ENCODE results near the gene ZBTB20.

Gene ZBTB20

GRCh38 chr3:114441386-114441785, 705.7 kb downstream of the ZBTB20 start:
- no peak for DNase-seq (ENCODE audit: low spot score)

GRCh38 chr3:114440700-114441099, 706.4 kb downstream of the ZBTB20 start:
- DNase-seq (ENCODE audit: low spot score), result no peak

- DNase-seq (ENCODE audit: low spot score), result no peak
These were observed 707.8 kb downstream of the ZBTB20 start for GRCh38 chr3:114439284-114439683.

GRCh38 chr3:114437897-114438296, 709.2 kb downstream of the ZBTB20 start:
- DNase-seq (ENCODE audit: low spot score), result no peak

- DNase-seq (ENCODE audit: low spot score), result no peak
These were observed 710.9 kb downstream of the ZBTB20 start for GRCh38 chr3:114436182-114436581.

- no peak for DNase-seq (ENCODE audit: low spot score)
These were observed 711.5 kb downstream of the ZBTB20 start for GRCh38 chr3:114435386-114436115.

GRCh38 chr3:114432310-114432709, 714.8 kb downstream of the ZBTB20 start:
- DNase-seq (ENCODE audit: low spot score), result no peak

GRCh38 chr3:114428044-114428595, 719.0 kb downstream of the ZBTB20 start:
- no peak for DNase-seq (ENCODE audit: low spot score)

- DNase-seq (ENCODE audit: low spot score), result no peak
These were observed 719.6 kb downstream of the ZBTB20 start for GRCh38 chr3:114427285-114428043.

- no peak for DNase-seq (ENCODE audit: low spot score)
These were observed 722.8 kb downstream of the ZBTB20 start for GRCh38 chr3:114424337-114424736.

- DNase-seq (ENCODE audit: low spot score), result no peak
These were observed 725.9 kb downstream of the ZBTB20 start for GRCh38 chr3:114421204-114421603.

- no peak for DNase-seq (ENCODE audit: low spot score)
These were observed 727.0 kb downstream of the ZBTB20 start for GRCh38 chr3:114420072-114420471.

GRCh38 chr3:114418724-114419543, 728.2 kb downstream of the ZBTB20 start:
- DNase-seq (ENCODE audit: low spot score), result peak; percentile 55

- no peak for DNase-seq (ENCODE audit: low spot score)
These were observed 729.0 kb downstream of the ZBTB20 start for GRCh38 chr3:114418107-114418506.

- no peak for DNase-seq (ENCODE audit: low spot score)
These were observed 729.4 kb downstream of the ZBTB20 start for GRCh38 chr3:114417675-114418074.

- DNase-seq (ENCODE audit: low spot score), result no peak
These were observed 729.8 kb downstream of the ZBTB20 start for GRCh38 chr3:114417265-114417664.

- DNase-seq (ENCODE audit: low spot score), result no peak
These were observed 735.0 kb downstream of the ZBTB20 start for GRCh38 chr3:114411811-114412803.

- DNase-seq (ENCODE audit: low spot score), result no peak
These were observed 735.9 kb downstream of the ZBTB20 start for GRCh38 chr3:114411190-114411668.

GRCh38 chr3:114408736-114409670, 738.1 kb downstream of the ZBTB20 start:
- no peak for DNase-seq (ENCODE audit: low spot score)

- no peak for DNase-seq (ENCODE audit: low spot score)
These were observed 740.2 kb downstream of the ZBTB20 start for GRCh38 chr3:114406922-114407321.

All from hematopoietic multipotent progenitor cell treated with erythropoietin and hydrocortisone succinate and interleukin-3 and kit ligand, for 17 days (in vitro differentiated cells).